IMR-90 (cell line): ENCODE measurements around the gene ROBO1. TPM values are rescaled to one million over a fixed set of nuclear protein-coding genes. Genes with fewer than 3 reads are reported as not detected.

ENCODE experiments used
- ATAC-seq: fragments of 200-7000 bp; cut with Tn5 transposase; 2 replicates; pipeline ENCODE4 v1.9.1; 2020; ENCODE audit warnings: low read depth, mild to moderate bottlenecking, moderate library complexity
- BruUV-seq: library from RNA; stranded (reverse); fragments of 400-500 nt; replicated peaks from 2 replicates; lab custom pipeline; 2021; lab: Mats Ljungman, UMichigan
- CTCF ChIA-PET: fragments of 300-600 bp; formaldehyde crosslinking; extraction: SDS; loops from one replicate; lab custom pipeline; 2021; ENCODE audit warnings: antibody characterized with exemption; lab: Yijun Ruan, JAX
- POLR2A ChIA-PET: fragments of 300-600 bp; sonication (Branson Sonifier 250); formaldehyde crosslinking; loops from one replicate; lab custom pipeline; 2022; ENCODE audit warnings: antibody characterized with exemption; ENCODE audit not compliant: unreplicated experiment; lab: Charles Lee
- DNase-seq: peaks from one replicate; pipeline ENCODE4 v3.0.0; 2013
- H2AFZ ChIP-seq: replicated peaks from 2 replicates; pipeline ENCODE3; 2013; ENCODE audit warnings: low read length, mild to moderate bottlenecking; ENCODE audit not compliant: poor library complexity
- H2AK5ac ChIP-seq: 2 replicates; pipeline ENCODE4 v1.6.1; 2013; ENCODE audit warnings: low read depth, low read length, inconsistent platforms
- H2AK9ac ChIP-seq: replicated peaks from 2 replicates; pipeline ENCODE3; 2013; ENCODE audit warnings: mild to moderate bottlenecking, low read depth, low read length, moderate library complexity; ENCODE audit not compliant: poor library complexity
- H2BK120ac ChIP-seq: 2 replicates; pipeline ENCODE4 v1.6.1; 2013; ENCODE audit warnings: low read depth, low read length, inconsistent platforms
- H2BK15ac ChIP-seq: 3 replicates; pipeline ENCODE4 v1.6.1; 2013; ENCODE audit warnings: low read depth, low read length, inconsistent platforms
- H2BK20ac ChIP-seq: 2 replicates; pipeline ENCODE4 v1.6.1; 2013; ENCODE audit warnings: low read depth, mild to moderate bottlenecking, inconsistent platforms, low read length, moderate library complexity
- H2BK5ac ChIP-seq: 2 replicates; pipeline ENCODE4 v1.6.1; 2013; ENCODE audit warnings: mild to moderate bottlenecking, low read depth, low read length, inconsistent platforms; ENCODE audit not compliant: poor library complexity, severe bottlenecking
- H3K14ac ChIP-seq: replicated peaks from 2 replicates; pipeline ENCODE4 v1.6.1; 2013; ENCODE audit warnings: low read depth, low read length, inconsistent platforms
- H3K18ac ChIP-seq: 2 replicates; pipeline ENCODE4 v1.6.1; 2013; ENCODE audit warnings: low read depth, low read length, control low read depth
- H3K23ac ChIP-seq: 2 replicates; pipeline ENCODE4 v1.6.1; 2013; ENCODE audit warnings: low read depth, low read length, inconsistent platforms
- H3K27ac ChIP-seq: 2 replicates; pipeline ENCODE4 v1.5.1; 2013; ENCODE audit warnings: mild to moderate bottlenecking, control low read depth, low read length; ENCODE audit not compliant: insufficient read depth
- H3K27me3 ChIP-seq: 2 replicates; pipeline ENCODE4 v1.6.1; 2013; ENCODE audit warnings: low read length; ENCODE audit not compliant: control insufficient read depth, insufficient read depth
- H3K36me3 ChIP-seq: 2 replicates; pipeline ENCODE4 v1.6.1; 2013; ENCODE audit warnings: low read length, mixed read lengths; ENCODE audit not compliant: control insufficient read depth, insufficient read depth
- H3K4ac ChIP-seq: 2 replicates; pipeline ENCODE4 v1.6.1; 2013; ENCODE audit warnings: low read depth, low read length, inconsistent platforms
- H3K4me1 ChIP-seq: 2 replicates; pipeline ENCODE4 v1.6.1; 2013; ENCODE audit warnings: low read length, mixed read lengths; ENCODE audit not compliant: control insufficient read depth, insufficient read depth
- H3K4me2 ChIP-seq: 2 replicates; pipeline ENCODE4 v1.6.1; 2013; ENCODE audit warnings: low read depth, mild to moderate bottlenecking, control low read depth, low read length, moderate library complexity
- H3K4me3 ChIP-seq: 2 replicates; pipeline ENCODE4 v1.5.1; 2013; ENCODE audit warnings: low read depth, mild to moderate bottlenecking, control low read depth, low read length, moderate library complexity; ENCODE audit not compliant: insufficient read depth
- H3K56ac ChIP-seq: 2 replicates; pipeline ENCODE4 v1.6.1; 2013; ENCODE audit warnings: low read length, inconsistent platforms; ENCODE audit not compliant: insufficient read depth; ENCODE audit errors: extremely low read depth
- H3K79me1 ChIP-seq, 2 experiments: 2 replicates each; pipeline ENCODE4 v1.6.1; 2013; ENCODE audit warnings: low read length in 2 of 2, inconsistent platforms in 1 of 2, low read depth in 1 of 2
- H3K9ac ChIP-seq: 2 replicates; pipeline ENCODE4 v1.6.1; 2013; ENCODE audit warnings: low read depth, low read length, control low read depth
- H3K9me1 ChIP-seq: 2 replicates; pipeline ENCODE4 v1.6.1; 2013; ENCODE audit warnings: low read length, inconsistent platforms; ENCODE audit not compliant: insufficient read depth
- H3K9me3 ChIP-seq: 2 replicates; pipeline ENCODE4 v1.6.1; 2013; ENCODE audit warnings: low read length; ENCODE audit not compliant: control insufficient read depth, insufficient read depth
- H4K20me1 ChIP-seq: 2 replicates; pipeline ENCODE4 v1.6.1; 2013; ENCODE audit warnings: low read length, inconsistent platforms; ENCODE audit not compliant: insufficient read depth
- H4K5ac ChIP-seq: 2 replicates; pipeline ENCODE4 v1.6.1; 2013; ENCODE audit warnings: mild to moderate bottlenecking, low read depth, low read length, control low read depth
- H4K8ac ChIP-seq, 2 experiments: 2 replicates each; pipeline ENCODE4 v1.6.1; 2013; ENCODE audit warnings: low read depth in 2 of 2, low read length in 2 of 2, control low read depth in 1 of 2, inconsistent platforms in 1 of 2
- H4K91ac ChIP-seq: 2 replicates; pipeline ENCODE4 v1.6.1; 2013; ENCODE audit warnings: low read depth, low read length, inconsistent platforms; ENCODE audit not compliant: insufficient read depth
- CEBPB ChIP-seq: IDR thresholded peaks from 2 replicates; pipeline ENCODE4 v1.6.1; 2012; ENCODE audit warnings: low read depth, low read length, improper control_type of control experiment
- CHD1 ChIP-seq: IDR thresholded peaks from 2 replicates; pipeline ENCODE4 v1.6.1; 2012; ENCODE audit warnings: low read depth, low read length, improper control_type of control experiment
- FOS ChIP-seq: fragments of 150-350 bp; IDR thresholded peaks from 2 replicates; pipeline ENCODE4 v1.6.1; 2016; ENCODE audit warnings: low read depth, low read length
- MAFK ChIP-seq: IDR thresholded peaks from 2 replicates; pipeline ENCODE4 v1.6.1; 2012; ENCODE audit warnings: low read depth, low read length, improper control_type of control experiment
- MAZ ChIP-seq: IDR thresholded peaks from 2 replicates; pipeline ENCODE4 v1.6.1; 2012; ENCODE audit warnings: low read depth, mild to moderate bottlenecking, low read length, improper control_type of control experiment, moderate library complexity, borderline replicate concordance
- MXI1 ChIP-seq: IDR thresholded peaks from 2 replicates; pipeline ENCODE4 v1.6.1; 2012; ENCODE audit warnings: low read depth, mild to moderate bottlenecking, low read length, moderate library complexity, borderline replicate concordance
- POLR2A ChIP-seq: IDR thresholded peaks from 2 replicates; pipeline ENCODE4 v1.6.1; 2012; ENCODE audit warnings: mild to moderate bottlenecking, low read depth, low read length
- RAD21 ChIP-seq: IDR thresholded peaks from 2 replicates; pipeline ENCODE4 v1.6.1; 2012; ENCODE audit warnings: low read length, improper control_type of control experiment
- RFX5 ChIP-seq: IDR thresholded peaks from 2 replicates; pipeline ENCODE4 v1.8.0; 2012; ENCODE audit warnings: low read depth, mild to moderate bottlenecking, low read length, moderate library complexity
- SMC3 ChIP-seq: fragments of 150-350 bp; IDR thresholded peaks from 2 replicates; pipeline ENCODE4 v1.6.1; 2016; ENCODE audit warnings: low read depth, mild to moderate bottlenecking, antibody characterized with exemption, low read length, moderate library complexity
- WGBS, 2 experiments: methylation state at CpG; one replicate each; pipeline versions ENCODE4 v1.1.5 to v1.1.7; 2013; ENCODE audit warnings: missing lambda C conversion rate in 2 of 2; ENCODE audit not compliant: insufficient read length in 1 of 2; ENCODE audit errors: extremely low coverage in 2 of 2; 5-methylcytosine and 5-hydroxymethylcytosine counted together
- dilution Hi-C: fragments of 300-500 bp; cut with HindIII; formaldehyde crosslinking; loops from one replicate; pipeline ENCODE4 v1.14.3; 2018; ENCODE audit warnings: low sequenced_read_pairs; ENCODE audit not compliant: unreplicated experiment
- in situ Hi-C: fragments of 300-500 bp; cut with MboI; formaldehyde crosslinking; loops from 3 replicates; pipeline ENCODE4 v1.14.3; 2019; ENCODE audit warnings: low sequenced_read_pairs, inconsistent platforms, mixed read lengths
- intact Hi-C: fragments of 100-400 bp; cut with micrococcal nuclease; formaldehyde crosslinking; loops from 2 replicates; pipeline ENCODE4 v1.10.0; 2022
- polyA plus RNA-seq, 3 experiments: library from polyadenylated mRNA; depleted of rRNA; stranded (reverse); fragments of >200 nt; gene quantifications; 2 replicates each; pipeline ENCODE4 v1.2.3, GENCODE V29; 2012; ENCODE audit warnings: low replicate concordance in 1 of 3
- total RNA-seq: library from RNA; depleted of rRNA; stranded (reverse); fragments of >200 nt; gene quantifications from 2 replicates; pipeline ENCODE4 v1.2.3, GENCODE V29; 2012
- TF ChIP-seq, protein P1 (sequence below): fragments of 150-350 bp; IDR thresholded peaks from 2 replicates; pipeline ENCODE4 v1.6.1; 2016; ENCODE audit warnings: low read depth, mild to moderate bottlenecking, low read length, moderate library complexity, borderline replicate concordance
- TF ChIP-seq, protein P2 (sequence below): fragments of 150-350 bp; IDR thresholded peaks from 2 replicates; pipeline ENCODE4 v1.6.1; 2017; ENCODE audit warnings: mild to moderate bottlenecking, antibody characterized with exemption, low read length, low read depth

ROBO1 gene
- total and polyA plus RNA-seq, 2 of the 4 experiments (the other 2 are of a cell fraction): 24.1 to 53.9 TPM

DNA sequence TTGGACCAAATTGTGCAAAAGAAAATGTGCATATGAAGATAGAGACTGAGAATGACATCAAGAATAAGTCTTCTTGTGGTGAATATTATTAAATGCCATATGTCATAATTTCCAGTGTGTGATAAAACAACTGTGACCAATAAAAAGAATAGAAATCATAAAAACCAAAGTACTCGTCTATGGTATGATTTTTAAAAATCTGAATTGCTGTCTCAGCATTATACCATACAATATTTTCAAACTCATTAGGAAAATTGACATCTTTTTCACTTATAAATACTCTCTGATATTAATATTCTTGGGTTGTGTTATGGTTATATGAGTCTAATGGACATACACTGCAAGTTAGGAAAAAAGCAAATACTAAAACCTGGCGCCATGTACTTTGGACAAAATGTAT lies 279.4 kb downstream of the ROBO1 start:
- Histone ChIP-seq H4K91ac (no peak overlapping the region), H3K4ac (no peak overlapping the region), H3K23ac (no peak overlapping the region), H3K36me3 (no peaks in the 10 kb centered on the region), H3K9me1 (no peaks in the 10 kb centered on the region), H4K5ac (no peak overlapping the region), H2BK20ac (no peak overlapping the region), H4K20me1 (no peaks in the 10 kb centered on the region), H3K4me1 (no peaks in the 10 kb centered on the region), H4K8ac (no peak overlapping the region), H3K27ac (no peak overlapping the region), H3K18ac (no peak overlapping the region), H2AK9ac (no peak overlapping the region), H3K9ac (no peak overlapping the region), H3K4me2 (no peak overlapping the region), H2BK5ac (no peak overlapping the region), H2AK5ac (no peak overlapping the region), H3K14ac (no peak overlapping the region), H3K27me3 (no peaks in the 10 kb centered on the region), H3K9me3 (no peaks in the 10 kb centered on the region), H2BK120ac (no peak overlapping the region), H3K79me1 (no peaks in the 10 kb centered on the region), H2BK15ac (no peak overlapping the region), H2AFZ (no peak overlapping the region), H3K4me3 (no peak overlapping the region), H3K56ac (no peak overlapping the region)
- ChIA-PET POLR2A (no interaction called here), CTCF (no interaction called here)
- ATAC-seq (no peak), DNase-seq (no peak)
- in situ Hi-C loops (loop anchor here (25.0 kb wide), 1 partner anchor 826 kb away; no protein-coding TSS in a partner anchor), dilution Hi-C loops (no loop called here), intact Hi-C loops (loop anchor here (10.0 kb wide), 1 partner anchor 56 kb away; no protein-coding TSS in a partner anchor)
- TF ChIP-seq RFX5: no peak
- TF ChIP-seq SMC3: no peak
- TF ChIP-seq MAFK: no peak
- no peak for TF ChIP-seq FOS
- TF ChIP-seq MXI1: no peak
- TF ChIP-seq MAZ: no peak
- no peak for TF ChIP-seq POLR2A
- no peak for TF ChIP-seq RAD21
- TF ChIP-seq, protein P1, sequence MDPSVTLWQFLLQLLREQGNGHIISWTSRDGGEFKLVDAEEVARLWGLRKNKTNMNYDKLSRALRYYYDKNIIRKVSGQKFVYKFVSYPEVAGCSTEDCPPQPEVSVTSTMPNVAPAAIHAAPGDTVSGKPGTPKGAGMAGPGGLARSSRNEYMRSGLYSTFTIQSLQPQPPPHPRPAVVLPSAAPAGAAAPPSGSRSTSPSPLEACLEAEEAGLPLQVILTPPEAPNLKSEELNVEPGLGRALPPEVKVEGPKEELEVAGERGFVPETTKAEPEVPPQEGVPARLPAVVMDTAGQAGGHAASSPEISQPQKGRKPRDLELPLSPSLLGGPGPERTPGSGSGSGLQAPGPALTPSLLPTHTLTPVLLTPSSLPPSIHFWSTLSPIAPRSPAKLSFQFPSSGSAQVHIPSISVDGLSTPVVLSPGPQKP: no peak
- TF ChIP-seq, protein P2, sequence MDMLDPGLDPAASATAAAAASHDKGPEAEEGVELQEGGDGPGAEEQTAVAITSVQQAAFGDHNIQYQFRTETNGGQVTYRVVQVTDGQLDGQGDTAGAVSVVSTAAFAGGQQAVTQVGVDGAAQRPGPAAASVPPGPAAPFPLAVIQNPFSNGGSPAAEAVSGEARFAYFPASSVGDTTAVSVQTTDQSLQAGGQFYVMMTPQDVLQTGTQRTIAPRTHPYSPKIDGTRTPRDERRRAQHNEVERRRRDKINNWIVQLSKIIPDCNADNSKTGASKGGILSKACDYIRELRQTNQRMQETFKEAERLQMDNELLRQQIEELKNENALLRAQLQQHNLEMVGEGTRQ: no peak
- no peak for TF ChIP-seq CEBPB
- TF ChIP-seq CHD1: no peak
- BruUV-seq: no TSS peak
- WGBS, 2 experiments: no CpG with 5 or more reads among the region's 2 CpGs
